Smooth muscle cell (in vitro differentiated cells): Measurements from ENCODE around the gene ATP5F1B. TPM values are rescaled to one million over a fixed set of nuclear protein-coding genes. Genes with fewer than 3 reads are reported as not detected.

Experiments used
- DNase-seq: peaks from one replicate; lab custom pipeline; 2025; ENCODE audit not compliant: unreplicated experiment; lab: John Stamatoyannopoulos, UW
- H2AFZ ChIP-seq: fragments of 200-600 bp; sonication (generic); 2 replicates; pipeline ENCODE4 v1.6.0; 2016; ENCODE audit warnings: antibody characterized with exemption, low read depth, mild to moderate bottlenecking
- H3F3A ChIP-seq: fragments of 200-600 bp; sonication (generic); 2 replicates; pipeline ENCODE4 v1.6.0; 2017; ENCODE audit warnings: antibody characterized with exemption, low read depth
- H3K27ac ChIP-seq: fragments of 200-600 bp; sonication (generic); 2 replicates; pipeline ENCODE4 v1.5.1; 2016; ENCODE audit warnings: low read depth, mild to moderate bottlenecking
- H3K27me3 ChIP-seq: fragments of 200-600 bp; sonication (generic); 2 replicates; pipeline ENCODE4 v1.6.1; 2016; ENCODE audit warnings: low read depth, mild to moderate bottlenecking
- H3K36me3 ChIP-seq: fragments of 200-600 bp; sonication (generic); 2 replicates; pipeline ENCODE4 v1.5.1; 2016; ENCODE audit warnings: low read depth
- H3K4me1 ChIP-seq: fragments of 200-600 bp; sonication (generic); 2 replicates; pipeline ENCODE4 v1.5.1; 2016; ENCODE audit warnings: low read depth
- H3K4me2 ChIP-seq: fragments of 200-600 bp; sonication (generic); 2 replicates; pipeline ENCODE4 v1.6.0; 2016; ENCODE audit warnings: mild to moderate bottlenecking
- H3K4me3 ChIP-seq: fragments of 200-600 bp; sonication (generic); 2 replicates; pipeline ENCODE4 v1.5.1; 2016; ENCODE audit warnings: mild to moderate bottlenecking
- H3K79me2 ChIP-seq: fragments of 200-600 bp; sonication (generic); 2 replicates; pipeline ENCODE4 v1.6.0; 2016; ENCODE audit warnings: low read depth, mild to moderate bottlenecking
- H3K9ac ChIP-seq: fragments of 200-600 bp; sonication (generic); 2 replicates; pipeline ENCODE4 v1.6.0; 2016; ENCODE audit warnings: low read depth
- H3K9me3 ChIP-seq: fragments of 200-600 bp; sonication (generic); replicated peaks from 2 replicates; pipeline ENCODE4 v1.5.1; 2016; ENCODE audit warnings: low read depth
- H4K20me1 ChIP-seq: fragments of 200-600 bp; sonication (generic); 2 replicates; pipeline ENCODE4 v1.6.0; 2016; ENCODE audit warnings: low read depth
- CTCF ChIP-seq: fragments of 200-600 bp; sonication (generic); IDR thresholded peaks from 2 replicates; pipeline ENCODE4 v1.5.1; 2017; ENCODE audit warnings: borderline replicate concordance, mild to moderate bottlenecking, antibody characterized with exemption; ENCODE audit not compliant: insufficient read depth, poor library complexity, severe bottlenecking
- WGBS: methylation state at CpG from one replicate; pipeline ENCODE4 v1.1.7; 2016; ENCODE audit warnings: low lambda C conversion rate; 5-methylcytosine and 5-hydroxymethylcytosine counted together
- polyA plus RNA-seq: library from polyadenylated mRNA; unstranded; fragments of >200 nt; fragmentation: Nextera tagmentation; extraction: Ambion mirVana; gene quantifications from 2 replicates; pipeline ENCODE4 v1.2.1, GENCODE V29; 2016
- total RNA-seq: library from RNA; depleted of rRNA; stranded (reverse); fragments of >200 nt; gene quantifications from 2 replicates; pipeline ENCODE4 v1.2.3, GENCODE V29; 2014

Gene ATP5F1B
- total and polyA plus RNA-seq, 2 experiments from 2014 or later, result 489 to 953 TPM

GRCh38 chr12:56616244-56616643 is 29.5 kb downstream of the ATP5F1B start:
- Histone ChIP-seq H3K9ac (no peak overlapping the region), H3K4me2 (no peak overlapping the region), H3K4me3 (no peak overlapping the region), H3K27ac (no peak overlapping the region), H3K27me3 (no peaks in the 10 kb centered on the region), H3K36me3 (peaks cover 43% of the 10 kb centered on the region), H3K9me3 (no peaks in the 10 kb centered on the region), H4K20me1 (peaks cover 91% of the 10 kb centered on the region), H3K4me1 (no peaks in the 10 kb centered on the region), H3K79me2 (peaks cover 54% of the 10 kb centered on the region), H2AFZ (no peak overlapping the region), H3F3A (no peaks in the 10 kb centered on the region)
- no peak for TF ChIP-seq CTCF
- 95% methylated on average over 3 of the region's 3 CpGs for WGBS
- DNase-seq, result no peak

- no peak overlapping the region for H3K4me3 ChIP-seq
- H3K9me3 ChIP-seq, result no peaks in the 10 kb centered on the region
- no peaks in the 10 kb centered on the region for H3K27me3 ChIP-seq
- 96% methylated on average over 8 of the region's 8 CpGs for WGBS
- H3K79me2 ChIP-seq, result peaks cover 37% of the 10 kb centered on the region
- no peak overlapping the region for H3K4me2 ChIP-seq
- H3K27ac ChIP-seq, result no peak overlapping the region
- no peaks in the 10 kb centered on the region for H3K4me1 ChIP-seq
- peaks cover 52% of the 10 kb centered on the region for H3K36me3 ChIP-seq
- H4K20me1 ChIP-seq, result peaks cover 80% of the 10 kb centered on the region
- no peak overlapping the region for H3K9ac ChIP-seq
- no peak for DNase-seq
- H3F3A ChIP-seq, result no peaks in the 10 kb centered on the region
- no peak overlapping the region for H2AFZ ChIP-seq
- no peak for TF ChIP-seq CTCF
Observed at GRCh38 chr12:56614627-56615026, 31.2 kb downstream of the ATP5F1B start.

GRCh38 chr12:56604355-56604754 is 41.4 kb downstream of the ATP5F1B start:
- no peak for DNase-seq
- Histone ChIP-seq H3K4me3 (no peak overlapping the region), H3K9ac (no peak overlapping the region), H3K27ac (no peak overlapping the region), H4K20me1 (peaks cover 17% of the 10 kb centered on the region), H3K27me3 (no peaks in the 10 kb centered on the region), H3K4me2 (no peak overlapping the region), H3K4me1 (no peaks in the 10 kb centered on the region), H3K36me3 (peaks cover 46% of the 10 kb centered on the region), H2AFZ (no peak overlapping the region), H3K9me3 (no peaks in the 10 kb centered on the region), H3F3A (no peaks in the 10 kb centered on the region), H3K79me2 (no peaks in the 10 kb centered on the region)
- 100% methylated on average over 3 of the region's 3 CpGs for WGBS
- TF ChIP-seq CTCF, result no peak

- H3K9me3 ChIP-seq, result no peaks in the 10 kb centered on the region
- H4K20me1 ChIP-seq, result peaks cover 17% of the 10 kb centered on the region
- WGBS, result 87% methylated on average over 3 of the region's 3 CpGs
- DNase-seq, result no peak
- H3K79me2 ChIP-seq, result no peaks in the 10 kb centered on the region
- H3K4me3 ChIP-seq, result no peak overlapping the region
- no peaks in the 10 kb centered on the region for H3K4me1 ChIP-seq
- no peak overlapping the region for H3K9ac ChIP-seq
- peaks cover 46% of the 10 kb centered on the region for H3K36me3 ChIP-seq
- H3K27me3 ChIP-seq, result no peaks in the 10 kb centered on the region
- H3K27ac ChIP-seq, result no peak overlapping the region
- no peak overlapping the region for H2AFZ ChIP-seq
- H3K4me2 ChIP-seq, result no peak overlapping the region
- H3F3A ChIP-seq, result peaks cover 6% of the 10 kb centered on the region
- TF ChIP-seq CTCF, result no peak
Observed at GRCh38 chr12:56602239-56602638, 43.5 kb downstream of the ATP5F1B start.
